Spleen (tissue), 7 donors: ENCODE results near the gene MYO18B.

Experiments used
- POLR2AphosphoS5 ChIP-seq, 3 donors: sonication (generic); formaldehyde crosslinking; IDR thresholded peaks; one replicate each; pipeline ENCODE4 v1.5.1; 2017; ENCODE audit warnings: antibody characterized with exemption in 3 of 3
- TF ChIP-seq, protein P1 (sequence below), 11 experiments: fragments of 200-600 bp in 7 of 11; fragments of 450-650 bp in 4 of 11; sonication (generic) in 4 of 11; IDR thresholded peaks in 8 of 11; conservative IDR thresholded peaks in 3 of 11; 1 replicate in 7 of 11; 2 replicates in 4 of 11; pipeline versions ENCODE4 v1.4.0 to v1.8.0; 2016 to 2021; ENCODE audit warnings: antibody characterized with exemption in 11 of 11, inconsistent platforms in 4 of 11, mild to moderate bottlenecking in 1 of 11
- donor health status: DM: no; HTN: no; CAD: no; lungs with moderate emphysema.
- donor health status: DM: no; HTN: no; CAD: no.
- donor health status: DM: no; HTN: no; CAD: no.

DNA sequence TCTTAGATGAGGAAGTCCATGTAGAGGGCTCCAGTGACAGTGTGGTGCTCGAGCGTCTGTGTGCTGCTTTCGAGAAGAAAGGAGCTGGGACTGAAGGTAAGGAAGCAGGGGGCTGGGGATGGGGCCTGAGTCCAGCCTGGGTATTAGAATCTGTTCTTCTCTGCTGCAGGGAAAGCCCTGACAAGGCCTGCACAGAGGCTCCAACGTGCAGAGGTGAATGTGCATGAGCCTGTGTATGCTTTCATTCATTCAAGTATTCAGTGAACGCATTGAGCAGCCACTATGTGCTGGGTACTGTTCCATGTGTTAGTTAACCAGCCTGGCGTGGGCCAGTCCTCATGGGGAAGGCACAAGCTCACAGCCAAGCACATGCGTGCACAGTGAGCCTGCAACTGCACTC, 93.4 kb downstream of the MYO18B start:
- TF ChIP-seq, protein P1, sequence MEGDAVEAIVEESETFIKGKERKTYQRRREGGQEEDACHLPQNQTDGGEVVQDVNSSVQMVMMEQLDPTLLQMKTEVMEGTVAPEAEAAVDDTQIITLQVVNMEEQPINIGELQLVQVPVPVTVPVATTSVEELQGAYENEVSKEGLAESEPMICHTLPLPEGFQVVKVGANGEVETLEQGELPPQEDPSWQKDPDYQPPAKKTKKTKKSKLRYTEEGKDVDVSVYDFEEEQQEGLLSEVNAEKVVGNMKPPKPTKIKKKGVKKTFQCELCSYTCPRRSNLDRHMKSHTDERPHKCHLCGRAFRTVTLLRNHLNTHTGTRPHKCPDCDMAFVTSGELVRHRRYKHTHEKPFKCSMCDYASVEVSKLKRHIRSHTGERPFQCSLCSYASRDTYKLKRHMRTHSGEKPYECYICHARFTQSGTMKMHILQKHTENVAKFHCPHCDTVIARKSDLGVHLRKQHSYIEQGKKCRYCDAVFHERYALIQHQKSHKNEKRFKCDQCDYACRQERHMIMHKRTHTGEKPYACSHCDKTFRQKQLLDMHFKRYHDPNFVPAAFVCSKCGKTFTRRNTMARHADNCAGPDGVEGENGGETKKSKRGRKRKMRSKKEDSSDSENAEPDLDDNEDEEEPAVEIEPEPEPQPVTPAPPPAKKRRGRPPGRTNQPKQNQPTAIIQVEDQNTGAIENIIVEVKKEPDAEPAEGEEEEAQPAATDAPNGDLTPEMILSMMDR (IDR thresholded peaks at IDR 0.05 in 8 of 11, conservative IDR thresholded peaks at IDR 0.05 in 3 of 11): no peak
- TF ChIP-seq POLR2AphosphoS5 (IDR thresholded peaks at IDR 0.05): no peak
